ENCODE data around the gene LY6G5B. TPM values are rescaled to one million over a fixed set of nuclear protein-coding genes. Genes with fewer than 3 reads are reported as not detected.
A peak's percentile ranks its signal among the peaks of the same experiment; 100 is the strongest.

LY6G5B gene
- total and polyA plus RNA-seq, 2 of the 4 experiments (the other 2 are of a cell fraction): 2.2 to 13.6 TPM

GRCh38 chr6:31665501-31666336 is 4.1 kb upstream of the LY6G5B start, which contains the start of gene CSNK2B:
CSNK2B (plus strand) TSS chr6:31666080; CDS start chr6:31666832, 752 bp downstream.
- Histone ChIP-seq H4K5ac (ENCODE audit: low read depth, low read length) (peak within 1 kb of the TSS; percentile 83), H3K18ac (ENCODE audit: low read depth, low read length) (peak within 1 kb of the TSS; percentile 76), H2BK5ac (ENCODE audit: low read depth, low read length, poor library complexity, severe bottlenecking) (peak within 1 kb of the TSS; percentile 92), H4K91ac (ENCODE audit: insufficient read depth, low read depth, low read length) (peak within 1 kb of the TSS; percentile 91), H3K27ac (ENCODE audit: insufficient read depth, low read length) (peak within 1 kb of the TSS; percentile 97), H3K9me3 (ENCODE audit: control insufficient read depth, insufficient read depth, low read length) (no peaks in the 10 kb centered on the region), H3K14ac (replicated peaks; ENCODE audit: low read depth, low read length) (peak within 1 kb of the TSS; percentile 93), H3K4me3 (ENCODE audit: insufficient read depth, low read depth, low read length) (peak within 1 kb of the TSS; percentile 95), H3K36me3 (ENCODE audit: control insufficient read depth, insufficient read depth, low read length) (peaks cover 38% of the 10 kb centered on the region), H3K4me1 (ENCODE audit: control insufficient read depth, insufficient read depth, low read length) (peaks cover 16% of the 10 kb centered on the region), H3K56ac (ENCODE audit: extremely low read depth, insufficient read depth, low read length) (peak within 1 kb of the TSS; percentile 86), H2BK120ac (ENCODE audit: low read depth, low read length) (peak within 1 kb of the TSS; percentile 69), H2BK20ac (ENCODE audit: low read depth, low read length) (no peak within 1 kb of the TSS), H3K9me1 (ENCODE audit: insufficient read depth, low read length) (peaks cover 6% of the 10 kb centered on the region; the same call in 1 of the 2 replicates), H2AFZ (replicated peaks; ENCODE audit: low read length, poor library complexity) (peak within 1 kb of the TSS; percentile 90), H3K9ac (ENCODE audit: low read depth, low read length) (peak within 1 kb of the TSS; percentile 94), H3K4me2 (ENCODE audit: low read depth, low read length) (peak within 1 kb of the TSS; percentile 93), H3K27me3 (ENCODE audit: control insufficient read depth, insufficient read depth, low read length) (no peaks in the 10 kb centered on the region), H2BK15ac (ENCODE audit: low read depth, low read length) (peak within 1 kb of the TSS; percentile 10; the same call in 1 of the 3 replicates), H3K79me1 (ENCODE audit: low read depth in 1 of 2, low read length in 2 of 2) (peaks cover 16 to 86% of the 10 kb centered on the region in 2 experiments), H2AK5ac (ENCODE audit: low read depth, low read length) (peak within 1 kb of the TSS; percentile 96), H2AK9ac (replicated peaks; ENCODE audit: low read depth, low read length, poor library complexity) (peak within 1 kb of the TSS; percentile 99), H3K4ac (ENCODE audit: low read depth, low read length) (peak within 1 kb of the TSS; percentile 96), H3K23ac (ENCODE audit: low read depth, low read length) (peak within 1 kb of the TSS; percentile 93), H4K8ac (ENCODE audit: low read depth in 2 of 2, low read length in 2 of 2) (peak within 1 kb of the TSS; percentile 70 to 98), H4K20me1 (ENCODE audit: insufficient read depth, low read length) (peaks cover 5% of the 10 kb centered on the region)
- dilution Hi-C loops (cut with HindIII; ENCODE audit: low sequenced_read_pairs, unreplicated experiment): no loop called here
- intact Hi-C loops (cut with micrococcal nuclease): loop anchor here (2.0 kb wide), 1 partner anchor 119 kb away; the partner anchor contains the start of genes ATP6V1G2 and NFKBIL1
- ChIA-PET POLR2A (ENCODE audit: unreplicated experiment) (no interaction called here), CTCF (no interaction called here)
- in situ Hi-C loops (cut with MboI; ENCODE audit: low sequenced_read_pairs): no loop called here
- 3% methylated on average over 17 of the region's 63 CpGs; no CpG with 5 or more reads in 1 of the 2 experiments for WGBS, 2 experiments (ENCODE audit: extremely low coverage in 2 of 2, insufficient read length in 1 of 2)
- BruUV-seq (replicated peaks): no TSS peak
- TF ChIP-seq POLR2A (IDR thresholded peaks at IDR 0.05; ENCODE audit: low read depth, low read length): peak; percentile 70
- no peak for TF ChIP-seq SMC3 (IDR thresholded peaks at IDR 0.05; ENCODE audit: low read depth, low read length)
- no peak for TF ChIP-seq FOS (IDR thresholded peaks at IDR 0.05; ENCODE audit: low read depth, low read length)
- TF ChIP-seq CEBPB (IDR thresholded peaks at IDR 0.05; ENCODE audit: low read depth, low read length): no peak
- peak; percentile 19; the same call in 1 of the 2 replicates for TF ChIP-seq BHLHE40 (IDR thresholded peaks at IDR 0.05; ENCODE audit: low read depth, low read length)
- TF ChIP-seq RAD21 (IDR thresholded peaks at IDR 0.05; ENCODE audit: low read length): no peak
- no peak for TF ChIP-seq CHD1 (IDR thresholded peaks at IDR 0.05; ENCODE audit: low read depth, low read length)
- TF ChIP-seq, protein P1, sequence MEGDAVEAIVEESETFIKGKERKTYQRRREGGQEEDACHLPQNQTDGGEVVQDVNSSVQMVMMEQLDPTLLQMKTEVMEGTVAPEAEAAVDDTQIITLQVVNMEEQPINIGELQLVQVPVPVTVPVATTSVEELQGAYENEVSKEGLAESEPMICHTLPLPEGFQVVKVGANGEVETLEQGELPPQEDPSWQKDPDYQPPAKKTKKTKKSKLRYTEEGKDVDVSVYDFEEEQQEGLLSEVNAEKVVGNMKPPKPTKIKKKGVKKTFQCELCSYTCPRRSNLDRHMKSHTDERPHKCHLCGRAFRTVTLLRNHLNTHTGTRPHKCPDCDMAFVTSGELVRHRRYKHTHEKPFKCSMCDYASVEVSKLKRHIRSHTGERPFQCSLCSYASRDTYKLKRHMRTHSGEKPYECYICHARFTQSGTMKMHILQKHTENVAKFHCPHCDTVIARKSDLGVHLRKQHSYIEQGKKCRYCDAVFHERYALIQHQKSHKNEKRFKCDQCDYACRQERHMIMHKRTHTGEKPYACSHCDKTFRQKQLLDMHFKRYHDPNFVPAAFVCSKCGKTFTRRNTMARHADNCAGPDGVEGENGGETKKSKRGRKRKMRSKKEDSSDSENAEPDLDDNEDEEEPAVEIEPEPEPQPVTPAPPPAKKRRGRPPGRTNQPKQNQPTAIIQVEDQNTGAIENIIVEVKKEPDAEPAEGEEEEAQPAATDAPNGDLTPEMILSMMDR (conservative IDR thresholded peaks at IDR 0.05; ENCODE audit: low read depth, low read length): no peak
- no peak for TF ChIP-seq RCOR1 (IDR thresholded peaks at IDR 0.05; ENCODE audit: insufficient replicate concordance, low read length)
- no peak for TF ChIP-seq MAFK (IDR thresholded peaks at IDR 0.05; ENCODE audit: low read depth, low read length)
- TF ChIP-seq, protein P2, sequence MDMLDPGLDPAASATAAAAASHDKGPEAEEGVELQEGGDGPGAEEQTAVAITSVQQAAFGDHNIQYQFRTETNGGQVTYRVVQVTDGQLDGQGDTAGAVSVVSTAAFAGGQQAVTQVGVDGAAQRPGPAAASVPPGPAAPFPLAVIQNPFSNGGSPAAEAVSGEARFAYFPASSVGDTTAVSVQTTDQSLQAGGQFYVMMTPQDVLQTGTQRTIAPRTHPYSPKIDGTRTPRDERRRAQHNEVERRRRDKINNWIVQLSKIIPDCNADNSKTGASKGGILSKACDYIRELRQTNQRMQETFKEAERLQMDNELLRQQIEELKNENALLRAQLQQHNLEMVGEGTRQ (IDR thresholded peaks at IDR 0.05; ENCODE audit: low read depth, low read length): peak; percentile 85
- no peak for TF ChIP-seq RFX5 (IDR thresholded peaks at IDR 0.05; ENCODE audit: low read depth, low read length)
- peak; percentile 63 for TF ChIP-seq MAZ (IDR thresholded peaks at IDR 0.05; ENCODE audit: borderline replicate concordance, low read depth, low read length)
- TF ChIP-seq MXI1 (IDR thresholded peaks at IDR 0.05; ENCODE audit: borderline replicate concordance, low read depth, low read length): 0 out of 2 replicates have a peak, but pooled peaks have one; percentile 8
- ATAC-seq (ENCODE audit: low read depth) (peak; percentile 80), DNase-seq (peak; percentile 96)

Measured in IMR-90 (cell line).